Liver (tissue), 9 donors: ENCODE data around the gene FAM83E. TPM values are rescaled to one million over a fixed set of nuclear protein-coding genes. Genes with fewer than 3 reads are reported as not detected.

Source experiments
- DNase-seq: peaks from one replicate; pipeline ENCODE4 v3.0.0-alpha.2; 2017; ENCODE audit warnings: low spot score
- H3K27ac ChIP-seq, 2 donors: one replicate each; pipeline ENCODE4 v1.7.0; 2013; ENCODE audit warnings: inconsistent platforms in 2 of 2, low read length in 2 of 2, control low read depth in 1 of 2, low read depth in 1 of 2, mild to moderate bottlenecking in 1 of 2
- H3K27me3 ChIP-seq, 4 donors: one replicate each; pipeline versions ENCODE4 v1.6.1 to v1.7.0; 2013; ENCODE audit warnings: low read length in 3 of 4, inconsistent platforms in 1 of 4, mild to moderate bottlenecking in 1 of 4, moderate library complexity in 1 of 4; ENCODE audit not compliant: control insufficient read depth in 4 of 4, insufficient read depth in 4 of 4
- H3K36me3 ChIP-seq, 4 donors: one replicate each; pipeline versions ENCODE4 v1.6.1 to v1.7.0; 2013; ENCODE audit warnings: low read length in 3 of 4, mild to moderate bottlenecking in 3 of 4, low read depth in 1 of 4, moderate library complexity in 1 of 4; ENCODE audit not compliant: control insufficient read depth in 4 of 4, insufficient read depth in 3 of 4
- H3K4me1 ChIP-seq, 4 donors: one replicate each; pipeline versions ENCODE4 v1.6.1 to v1.7.0; 2013; ENCODE audit warnings: low read length in 3 of 4, mild to moderate bottlenecking in 3 of 4, moderate library complexity in 1 of 4; ENCODE audit not compliant: control insufficient read depth in 4 of 4, insufficient read depth in 4 of 4
- H3K4me3 ChIP-seq, 3 donors: one replicate each; pipeline versions ENCODE4 v1.6.1 to v1.7.0; 2013; ENCODE audit warnings: low read length in 3 of 3, control low read depth in 1 of 3, low read depth in 1 of 3, mild to moderate bottlenecking in 1 of 3
- H3K9ac ChIP-seq, 2 donors: one replicate each; pipeline ENCODE4 v1.7.0; 2013; ENCODE audit warnings: low read length in 2 of 2, mild to moderate bottlenecking in 2 of 2, moderate library complexity in 2 of 2, control low read depth in 1 of 2, low read depth in 1 of 2
- H3K9me3 ChIP-seq, 4 donors: one replicate each; pipeline versions ENCODE4 v1.6.1 to v1.7.0; 2013; ENCODE audit warnings: low read length in 3 of 4; ENCODE audit not compliant: control insufficient read depth in 4 of 4
- EGR1 ChIP-seq, 2 donors: IDR thresholded peaks; 2 replicates each; pipeline ENCODE4 v1.6.1; 2016 to 2018; ENCODE audit warnings: antibody characterized with exemption in 2 of 2, low read depth in 2 of 2
- FOXA1 ChIP-seq: IDR thresholded peaks from 2 replicates; pipeline ENCODE4 v1.6.1; 2016; ENCODE audit warnings: antibody characterized with exemption
- FOXA2 ChIP-seq: IDR thresholded peaks from 2 replicates; pipeline ENCODE4 v1.6.1; 2016; ENCODE audit warnings: antibody characterized with exemption
- GABPA ChIP-seq, 2 donors: IDR thresholded peaks in 1 of 2; conservative IDR thresholded peaks in 1 of 2; 2 replicates each; pipeline ENCODE4 v1.6.1; 2016; ENCODE audit warnings: antibody characterized with exemption in 2 of 2, mild to moderate bottlenecking in 1 of 2, moderate library complexity in 1 of 2
- HNF4A ChIP-seq, 2 donors: conservative IDR thresholded peaks; 2 replicates each; pipeline ENCODE4 v1.6.1; 2016; ENCODE audit warnings: antibody characterized with exemption in 2 of 2, mild to moderate bottlenecking in 2 of 2
- HNF4G ChIP-seq: IDR thresholded peaks from 2 replicates; pipeline ENCODE4 v1.6.1; 2016; ENCODE audit warnings: antibody characterized with exemption
- JUND ChIP-seq, 2 donors: IDR thresholded peaks; 2 replicates each; pipeline ENCODE4 v1.6.1; 2016; ENCODE audit warnings: antibody characterized with exemption in 2 of 2
- NR2F2 ChIP-seq: IDR thresholded peaks from 2 replicates; pipeline ENCODE4 v1.6.1; 2016; ENCODE audit warnings: antibody characterized with exemption
- RAD21 ChIP-seq, 2 donors: IDR thresholded peaks; 2 replicates each; pipeline ENCODE4 v1.6.1; 2016; ENCODE audit warnings: antibody characterized with exemption in 2 of 2, mild to moderate bottlenecking in 2 of 2
- REST ChIP-seq: IDR thresholded peaks from 2 replicates; pipeline ENCODE4 v1.6.1; 2016; ENCODE audit warnings: antibody characterized with exemption, mild to moderate bottlenecking
- RXRA ChIP-seq, 2 donors: IDR thresholded peaks; 2 replicates each; pipeline ENCODE4 v1.6.1; 2017 to 2018; ENCODE audit warnings: antibody characterized with exemption in 2 of 2, mild to moderate bottlenecking in 1 of 2
- SP1 ChIP-seq: IDR thresholded peaks from 2 replicates; pipeline ENCODE4 v1.6.1; 2018; ENCODE audit warnings: antibody characterized with exemption, mild to moderate bottlenecking
- TAF1 ChIP-seq: conservative IDR thresholded peaks from 2 replicates; pipeline ENCODE4 v1.6.1; 2016; ENCODE audit warnings: antibody characterized with exemption, mild to moderate bottlenecking
- YY1 ChIP-seq: IDR thresholded peaks from 2 replicates; pipeline ENCODE4 v1.6.1; 2016; ENCODE audit warnings: antibody characterized with exemption, mild to moderate bottlenecking
- ZBTB33 ChIP-seq: IDR thresholded peaks from 2 replicates; pipeline ENCODE4 v1.6.1; 2016; ENCODE audit warnings: antibody characterized with exemption
- WGBS: extraction: QIAGEN DNeasy Blood & Tissue Kit; methylation state at CpG from one replicate; pipeline ENCODE4 v1.1.7; 2013; 5-methylcytosine and 5-hydroxymethylcytosine counted together
- polyA plus RNA-seq, 2 donors: library from polyadenylated mRNA; stranded (reverse) in 1 of 2; unstranded in 1 of 2; fragments of 200-250 nt in 1 of 2; fragments of >200 nt in 1 of 2; fragmentation: Nextera tagmentation in 1 of 2; extraction: Ambion mirVana in 1 of 2; gene quantifications; one replicate each; pipeline versions ENCODE4 v1.2.1 to v1.2.3, GENCODE V29; 2013 to 2015
- total RNA-seq, 2 donors: library from RNA; depleted of rRNA; stranded (reverse); fragments of >200 nt; gene quantifications; one replicate each; pipeline ENCODE4 v1.2.3, GENCODE V29; 2014
- TF ChIP-seq, protein P1 (sequence below): IDR thresholded peaks from 2 replicates; pipeline ENCODE4 v1.6.1; 2016; ENCODE audit warnings: antibody characterized with exemption
- TF ChIP-seq, protein P2 (sequence below): fragments of 150-350 bp; IDR thresholded peaks from 2 replicates; pipeline ENCODE4 v1.5.1; 2017; ENCODE audit warnings: improper control_type of control experiment, low read depth, low read length; ENCODE audit not compliant: missing input control
- TF ChIP-seq, protein P3 (sequence below): IDR thresholded peaks from 2 replicates; pipeline ENCODE4 v1.6.1; 2016; ENCODE audit warnings: antibody characterized with exemption
- donor health status: healthy.
- donor health status: healthy.
- donor health status: healthy.
- donor health status: healthy.
- donor health status: healthy.

Gene FAM83E
- total and polyA plus RNA-seq, 4 donors = 0.20 to 0.42 (median 0.33) TPM; not detected in 1

DNA sequence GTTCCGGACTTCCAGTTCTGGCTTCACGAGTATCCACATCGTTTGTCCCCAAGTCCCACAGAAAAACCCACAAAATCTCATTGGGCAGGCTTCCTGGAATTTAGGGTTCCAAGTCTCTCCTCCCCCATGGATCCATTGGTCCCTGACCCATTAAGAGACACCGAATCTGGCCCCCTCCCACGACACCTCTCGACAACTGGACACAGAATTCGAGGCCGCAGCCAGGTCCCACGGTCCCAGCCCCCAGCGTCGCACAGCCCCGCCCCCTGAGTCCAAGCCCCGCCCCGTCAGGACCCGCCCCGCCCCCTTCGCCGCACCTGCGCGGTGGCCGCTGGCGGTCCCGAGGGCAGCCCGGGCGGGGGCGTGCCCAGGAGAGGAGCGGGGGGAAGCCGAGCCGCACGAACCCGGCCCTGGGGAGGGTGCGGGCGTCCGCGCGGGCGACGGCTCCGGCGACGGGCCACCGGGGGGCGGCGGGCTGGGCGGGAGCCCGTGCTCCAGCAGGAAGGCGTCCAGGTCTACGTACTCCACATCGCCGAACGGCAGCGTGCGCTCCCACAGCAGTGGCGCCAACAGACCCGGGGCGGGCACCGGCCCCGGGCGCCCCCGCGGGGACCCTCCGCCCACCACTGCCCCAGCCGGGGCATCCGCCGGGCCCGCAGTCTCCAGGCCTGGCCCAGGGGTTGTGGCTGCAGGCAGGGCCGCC lies 20.5 kb upstream of the FAM83E start:
- H3K9me3 ChIP-seq = no peaks in the 10 kb centered on the region
- under 1% methylated on average over 67 of the region's 67 CpGs for WGBS
- H3K36me3 ChIP-seq = peaks cover 0 to 7% (median 1%) of the 10 kb centered on the region in 4 donors
- DNase-seq = peak; percentile 82
- H3K27me3 ChIP-seq = no peaks in the 10 kb centered on the region
- peak overlapping the region; percentile 54 to 81 for H3K9ac ChIP-seq
- H3K27ac ChIP-seq = peak overlapping the region; percentile 98 to 99
- peaks cover 14 to 62% (median 38%) of the 10 kb centered on the region in 4 donors for H3K4me1 ChIP-seq
- peak overlapping the region; percentile 59 to 86 (median 75) for H3K4me3 ChIP-seq
- no peak for TF ChIP-seq JUND (IDR thresholded peaks at IDR 0.05)
- TF ChIP-seq, protein P1, sequence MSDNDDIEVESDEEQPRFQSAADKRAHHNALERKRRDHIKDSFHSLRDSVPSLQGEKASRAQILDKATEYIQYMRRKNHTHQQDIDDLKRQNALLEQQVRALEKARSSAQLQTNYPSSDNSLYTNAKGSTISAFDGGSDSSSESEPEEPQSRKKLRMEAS = no peak

GRCh38 chr19:48634424-48635262 lies 19.8 kb upstream of the FAM83E start:
- peaks cover 0 to 7% (median 1%) of the 10 kb centered on the region in 4 donors for H3K36me3 ChIP-seq
- peak; percentile 37 to 53 for TF ChIP-seq EGR1 (IDR thresholded peaks at IDR 0.05; ENCODE audit: low read depth in 2 of 2)
- TF ChIP-seq RAD21 (IDR thresholded peaks at IDR 0.05) = no peak
- peak; percentile 80 for TF ChIP-seq SP1
- TF ChIP-seq ZBTB33 = peak; percentile 68
- no peak for TF ChIP-seq JUND (IDR thresholded peaks at IDR 0.05)
- TF ChIP-seq NR2F2 = no peak
- TF ChIP-seq HNF4A (conservative IDR thresholded peaks at IDR 0.05) = peak; percentile 10 to 42
- no peak for TF ChIP-seq FOXA2
- TF ChIP-seq TAF1 = no peak
- TF ChIP-seq GABPA (IDR thresholded peaks at IDR 0.05 in 1 of 2, conservative IDR thresholded peaks at IDR 0.05 in 1 of 2) = peak in 1 of 2 donors; percentile 8
- no peak for TF ChIP-seq HNF4G
- TF ChIP-seq, protein P2, sequence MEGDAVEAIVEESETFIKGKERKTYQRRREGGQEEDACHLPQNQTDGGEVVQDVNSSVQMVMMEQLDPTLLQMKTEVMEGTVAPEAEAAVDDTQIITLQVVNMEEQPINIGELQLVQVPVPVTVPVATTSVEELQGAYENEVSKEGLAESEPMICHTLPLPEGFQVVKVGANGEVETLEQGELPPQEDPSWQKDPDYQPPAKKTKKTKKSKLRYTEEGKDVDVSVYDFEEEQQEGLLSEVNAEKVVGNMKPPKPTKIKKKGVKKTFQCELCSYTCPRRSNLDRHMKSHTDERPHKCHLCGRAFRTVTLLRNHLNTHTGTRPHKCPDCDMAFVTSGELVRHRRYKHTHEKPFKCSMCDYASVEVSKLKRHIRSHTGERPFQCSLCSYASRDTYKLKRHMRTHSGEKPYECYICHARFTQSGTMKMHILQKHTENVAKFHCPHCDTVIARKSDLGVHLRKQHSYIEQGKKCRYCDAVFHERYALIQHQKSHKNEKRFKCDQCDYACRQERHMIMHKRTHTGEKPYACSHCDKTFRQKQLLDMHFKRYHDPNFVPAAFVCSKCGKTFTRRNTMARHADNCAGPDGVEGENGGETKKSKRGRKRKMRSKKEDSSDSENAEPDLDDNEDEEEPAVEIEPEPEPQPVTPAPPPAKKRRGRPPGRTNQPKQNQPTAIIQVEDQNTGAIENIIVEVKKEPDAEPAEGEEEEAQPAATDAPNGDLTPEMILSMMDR = no peak
- no peak for TF ChIP-seq FOXA1
- TF ChIP-seq REST = no peak
- peak; percentile 96 to 98 for TF ChIP-seq RXRA (IDR thresholded peaks at IDR 0.05)
- TF ChIP-seq, protein P3, sequence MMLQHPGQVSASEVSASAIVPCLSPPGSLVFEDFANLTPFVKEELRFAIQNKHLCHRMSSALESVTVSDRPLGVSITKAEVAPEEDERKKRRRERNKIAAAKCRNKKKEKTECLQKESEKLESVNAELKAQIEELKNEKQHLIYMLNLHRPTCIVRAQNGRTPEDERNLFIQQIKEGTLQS = no peak
- TF ChIP-seq, protein P1 = peak; percentile 96
- TF ChIP-seq YY1 = peak; percentile 78
- 4% methylated on average over 37 of the region's 37 CpGs for WGBS
- peak overlapping the region; percentile 40 to 70 for H3K9ac ChIP-seq
- H3K4me3 ChIP-seq = peak overlapping the region; percentile 5 to 33 (median 10)
- H3K27me3 ChIP-seq = no peaks in the 10 kb centered on the region
- peak overlapping the region; percentile 98 to 99 for H3K27ac ChIP-seq
- DNase-seq = peak; percentile 92
- no peaks in the 10 kb centered on the region for H3K9me3 ChIP-seq
- H3K4me1 ChIP-seq = peaks cover 14 to 66% (median 38%) of the 10 kb centered on the region in 4 donors
